Endodermal cell (in vitro differentiated cells): Measurements from ENCODE around the gene GALNT5. TPM values are rescaled to one million over a fixed set of nuclear protein-coding genes. Genes with fewer than 3 reads are reported as not detected.

ENCODE experiments used
- DNase-seq: peaks from one replicate; pipeline ENCODE4 v3.0.0-alpha.2; 2017
- H3K27ac ChIP-seq: 2 replicates; pipeline ENCODE4 v1.5.1; 2013; ENCODE audit warnings: mild to moderate bottlenecking, low read depth, low read length, moderate library complexity
- H3K27me3 ChIP-seq: 2 replicates; pipeline ENCODE4 v1.6.1; 2013; ENCODE audit warnings: mild to moderate bottlenecking, low read length, moderate library complexity; ENCODE audit not compliant: insufficient read depth, control insufficient read depth, poor library complexity, severe bottlenecking
- H3K36me3 ChIP-seq: 2 replicates; pipeline ENCODE4 v1.7.0; 2013; ENCODE audit warnings: mild to moderate bottlenecking, low read length, moderate library complexity; ENCODE audit not compliant: control insufficient read depth, insufficient read depth
- H3K4me1 ChIP-seq: one replicate; pipeline ENCODE4 v1.7.0; 2013; ENCODE audit warnings: low read length; ENCODE audit not compliant: control insufficient read depth, insufficient read depth
- H3K4me3 ChIP-seq: 2 replicates; pipeline ENCODE4 v1.5.1; 2013; ENCODE audit warnings: mild to moderate bottlenecking, low read length, moderate library complexity
- H3K9ac ChIP-seq: 2 replicates; pipeline ENCODE4 v1.6.1; 2013; ENCODE audit warnings: mild to moderate bottlenecking, low read length, moderate library complexity; ENCODE audit not compliant: poor library complexity, severe bottlenecking; ENCODE audit errors: extremely low read depth
- H3K9me3 ChIP-seq: 2 replicates; pipeline ENCODE4 v1.6.1; 2013; ENCODE audit warnings: mild to moderate bottlenecking, low read length, moderate library complexity; ENCODE audit not compliant: control insufficient read depth
- H3K27ac Mint-ChIP-seq: 2 replicates; pipeline ENCODE4 v1.8.0; 2020; ENCODE audit warnings: mixed read lengths
- H3K27me3 Mint-ChIP-seq: 2 replicates; pipeline ENCODE4 v1.8.0; 2021; ENCODE audit warnings: mild to moderate bottlenecking, mixed read lengths; ENCODE audit not compliant: insufficient read depth
- H3K36me3 Mint-ChIP-seq: 2 replicates; pipeline ENCODE4 v1.8.0; 2020; ENCODE audit warnings: low read depth, mixed read lengths
- H3K4me1 Mint-ChIP-seq: 2 replicates; pipeline ENCODE4 v1.8.0; 2020; ENCODE audit warnings: mixed read lengths
- H3K4me3 Mint-ChIP-seq: 2 replicates; pipeline ENCODE4 v1.8.0; 2020; ENCODE audit warnings: mild to moderate bottlenecking, moderate library complexity, mixed read lengths
- H3K9me3 Mint-ChIP-seq: 2 replicates; pipeline ENCODE4 v1.8.0; 2020; ENCODE audit warnings: mild to moderate bottlenecking, mixed read lengths
- WGBS, 2 experiments: methylation state at CpG; one replicate each; pipeline versions ENCODE4 v1.1.5 to v1.1.7; 2013; ENCODE audit warnings: missing lambda C conversion rate in 2 of 2, mixed read lengths in 1 of 2; ENCODE audit not compliant: insufficient coverage in 1 of 2, insufficient read length in 1 of 2; 5-methylcytosine and 5-hydroxymethylcytosine counted together
- total RNA-seq, 2 donors: library from RNA; stranded (reverse); fragmentation: NEBNext Ultra II Directional in 1 of 2; extraction: Animal tissue kit (Norgen Biotek cat#: 25700) in 1 of 2; gene quantifications; 2 replicates in 1 of 2; 3 replicates in 1 of 2; pipeline ENCODE4 v1.2.1, GENCODE V29; 2021
- TF ChIP-seq, protein P1 (sequence below): fragments of 200-600 bp; sonication (generic); conservative IDR thresholded peaks from 2 replicates; pipeline ENCODE4 v1.5.0; 2021; ENCODE audit warnings: antibody characterized with exemption, mild to moderate bottlenecking

Gene GALNT5
- total RNA-seq, 2 donors from 2014 or later: 0.11 TPM; not detected in 1

DNA sequence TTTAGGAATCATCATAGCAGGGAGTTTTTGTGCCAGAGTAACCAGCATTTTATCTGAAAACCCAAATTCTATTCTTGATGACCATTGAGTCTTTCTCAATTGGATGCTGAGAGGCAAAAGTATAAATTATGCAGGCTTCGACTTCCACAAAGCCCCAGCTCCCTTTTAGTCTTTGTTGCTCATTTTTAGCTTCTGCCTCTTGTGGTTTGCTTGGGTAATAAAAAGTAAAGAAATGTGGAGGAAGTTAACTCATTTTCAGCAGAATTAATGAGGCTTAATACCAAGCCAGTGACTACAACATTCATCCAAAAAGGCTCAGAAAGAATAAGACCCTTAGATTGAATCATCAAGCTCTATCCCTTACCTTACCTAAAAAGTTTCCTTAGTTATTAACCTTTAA is 49.5 kb downstream of the GALNT5 start:
- Histone ChIP-seq H3K27me3 (no peaks in the 10 kb centered on the region), H3K9ac (no peak overlapping the region), H3K27ac (no peak overlapping the region), H3K4me1 (peaks cover 3% of the 10 kb centered on the region), H3K9me3 (no peaks in the 10 kb centered on the region), H3K4me3 (no peak overlapping the region), H3K36me3 (no peaks in the 10 kb centered on the region)
- no peaks in the 10 kb centered on the region for H3K27me3 Mint-ChIP-seq
- DNase-seq: no peak
- H3K9me3 Mint-ChIP-seq: no peaks in the 10 kb centered on the region
- WGBS, 2 experiments: 100% methylated on average over 1 of the region's 1 CpG; no CpG with 5 or more reads in 1 of the 2 experiments
- H3K36me3 Mint-ChIP-seq: no peaks in the 10 kb centered on the region
- no peak overlapping the region for H3K4me3 Mint-ChIP-seq
- H3K27ac Mint-ChIP-seq: no peak overlapping the region
- TF ChIP-seq, protein P1, sequence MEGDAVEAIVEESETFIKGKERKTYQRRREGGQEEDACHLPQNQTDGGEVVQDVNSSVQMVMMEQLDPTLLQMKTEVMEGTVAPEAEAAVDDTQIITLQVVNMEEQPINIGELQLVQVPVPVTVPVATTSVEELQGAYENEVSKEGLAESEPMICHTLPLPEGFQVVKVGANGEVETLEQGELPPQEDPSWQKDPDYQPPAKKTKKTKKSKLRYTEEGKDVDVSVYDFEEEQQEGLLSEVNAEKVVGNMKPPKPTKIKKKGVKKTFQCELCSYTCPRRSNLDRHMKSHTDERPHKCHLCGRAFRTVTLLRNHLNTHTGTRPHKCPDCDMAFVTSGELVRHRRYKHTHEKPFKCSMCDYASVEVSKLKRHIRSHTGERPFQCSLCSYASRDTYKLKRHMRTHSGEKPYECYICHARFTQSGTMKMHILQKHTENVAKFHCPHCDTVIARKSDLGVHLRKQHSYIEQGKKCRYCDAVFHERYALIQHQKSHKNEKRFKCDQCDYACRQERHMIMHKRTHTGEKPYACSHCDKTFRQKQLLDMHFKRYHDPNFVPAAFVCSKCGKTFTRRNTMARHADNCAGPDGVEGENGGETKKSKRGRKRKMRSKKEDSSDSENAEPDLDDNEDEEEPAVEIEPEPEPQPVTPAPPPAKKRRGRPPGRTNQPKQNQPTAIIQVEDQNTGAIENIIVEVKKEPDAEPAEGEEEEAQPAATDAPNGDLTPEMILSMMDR: peak; percentile 63
- H3K4me1 Mint-ChIP-seq: peaks cover 16% of the 10 kb centered on the region

DNA sequence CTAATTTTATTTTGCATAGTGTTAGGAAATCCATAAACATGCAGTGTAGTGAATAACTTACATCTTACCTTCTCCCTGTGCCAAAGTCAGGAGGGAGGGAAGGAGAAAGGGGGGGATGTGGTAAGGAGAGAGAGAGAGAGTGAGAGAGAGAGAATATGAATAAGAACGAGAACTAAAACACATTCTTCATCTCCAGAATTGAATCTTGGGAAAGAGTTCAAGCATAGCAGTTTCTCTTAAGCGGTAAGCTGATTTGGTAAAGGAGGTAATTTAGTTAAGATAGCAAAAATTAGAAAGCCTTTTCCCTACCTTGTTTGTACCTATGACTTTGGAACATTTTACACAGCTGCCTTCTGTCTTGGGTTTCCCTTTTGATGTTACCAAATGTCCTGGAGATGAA is 52.4 kb downstream of the GALNT5 start:
- Histone ChIP-seq H3K9me3 (no peaks in the 10 kb centered on the region), H3K9ac (no peak overlapping the region), H3K27me3 (no peaks in the 10 kb centered on the region), H3K36me3 (no peaks in the 10 kb centered on the region), H3K4me1 (no peaks in the 10 kb centered on the region), H3K27ac (no peak overlapping the region), H3K4me3 (no peak overlapping the region)
- TF ChIP-seq, protein P1: no peak
- 100% methylated on average over 1 of the region's 2 CpGs; no CpG with 5 or more reads in 1 of the 2 experiments for WGBS, 2 experiments
- no peak for DNase-seq
- H3K27me3 Mint-ChIP-seq: no peaks in the 10 kb centered on the region
- H3K4me3 Mint-ChIP-seq: no peak overlapping the region
- H3K36me3 Mint-ChIP-seq: no peaks in the 10 kb centered on the region
- H3K4me1 Mint-ChIP-seq: peaks cover 12% of the 10 kb centered on the region
- H3K9me3 Mint-ChIP-seq: no peaks in the 10 kb centered on the region
- H3K27ac Mint-ChIP-seq: no peak overlapping the region

DNA sequence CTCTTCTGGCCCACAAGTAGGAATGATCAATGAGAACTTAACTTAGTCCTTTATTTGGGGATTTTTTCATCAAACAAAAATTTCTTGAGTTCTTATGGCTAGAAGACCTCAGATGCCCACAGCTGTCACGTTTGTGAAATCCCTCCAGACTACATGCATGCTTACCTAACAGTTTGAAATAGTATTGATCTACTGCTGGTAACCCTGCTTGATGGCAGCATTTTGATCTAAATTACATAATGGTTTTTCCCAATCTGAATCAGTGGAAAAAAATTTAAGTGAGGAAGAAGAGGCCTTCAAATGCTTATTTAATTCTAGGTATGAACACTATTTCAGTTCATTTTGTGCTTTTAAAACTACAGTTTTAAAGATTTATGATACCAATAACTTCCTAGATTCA is 54.2 kb downstream of the GALNT5 start:
- no peaks in the 10 kb centered on the region for H3K9me3 Mint-ChIP-seq
- H3K27me3 ChIP-seq: no peaks in the 10 kb centered on the region
- H3K36me3 ChIP-seq: no peaks in the 10 kb centered on the region
- peaks cover 12% of the 10 kb centered on the region for H3K4me1 Mint-ChIP-seq
- H3K9me3 ChIP-seq: no peaks in the 10 kb centered on the region
- no peak overlapping the region for H3K4me3 Mint-ChIP-seq
- 60 to 96% methylated on average over 1 of the region's 1 CpG for WGBS, 2 experiments
- H3K4me3 ChIP-seq: no peak overlapping the region
- no peaks in the 10 kb centered on the region for H3K27me3 Mint-ChIP-seq
- no peaks in the 10 kb centered on the region for H3K36me3 Mint-ChIP-seq
- H3K9ac ChIP-seq: no peak overlapping the region
- no peak overlapping the region for H3K27ac ChIP-seq
- no peak for DNase-seq
- no peak overlapping the region for H3K27ac Mint-ChIP-seq
- TF ChIP-seq, protein P1: no peak
- H3K4me1 ChIP-seq: no peaks in the 10 kb centered on the region
